ENCODE data around the gene MNT.
"Not testable (repeated sequence)": the region's sequence is repeated elsewhere in the genome, so short reads cannot be mapped to it uniquely, and the experiment has no call there.

MNT gene, protein sequence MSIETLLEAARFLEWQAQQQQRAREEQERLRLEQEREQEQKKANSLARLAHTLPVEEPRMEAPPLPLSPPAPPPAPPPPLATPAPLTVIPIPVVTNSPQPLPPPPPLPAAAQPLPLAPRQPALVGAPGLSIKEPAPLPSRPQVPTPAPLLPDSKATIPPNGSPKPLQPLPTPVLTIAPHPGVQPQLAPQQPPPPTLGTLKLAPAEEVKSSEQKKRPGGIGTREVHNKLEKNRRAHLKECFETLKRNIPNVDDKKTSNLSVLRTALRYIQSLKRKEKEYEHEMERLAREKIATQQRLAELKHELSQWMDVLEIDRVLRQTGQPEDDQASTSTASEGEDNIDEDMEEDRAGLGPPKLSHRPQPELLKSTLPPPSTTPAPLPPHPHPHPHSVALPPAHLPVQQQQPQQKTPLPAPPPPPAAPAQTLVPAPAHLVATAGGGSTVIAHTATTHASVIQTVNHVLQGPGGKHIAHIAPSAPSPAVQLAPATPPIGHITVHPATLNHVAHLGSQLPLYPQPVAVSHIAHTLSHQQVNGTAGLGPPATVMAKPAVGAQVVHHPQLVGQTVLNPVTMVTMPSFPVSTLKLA

DNA sequence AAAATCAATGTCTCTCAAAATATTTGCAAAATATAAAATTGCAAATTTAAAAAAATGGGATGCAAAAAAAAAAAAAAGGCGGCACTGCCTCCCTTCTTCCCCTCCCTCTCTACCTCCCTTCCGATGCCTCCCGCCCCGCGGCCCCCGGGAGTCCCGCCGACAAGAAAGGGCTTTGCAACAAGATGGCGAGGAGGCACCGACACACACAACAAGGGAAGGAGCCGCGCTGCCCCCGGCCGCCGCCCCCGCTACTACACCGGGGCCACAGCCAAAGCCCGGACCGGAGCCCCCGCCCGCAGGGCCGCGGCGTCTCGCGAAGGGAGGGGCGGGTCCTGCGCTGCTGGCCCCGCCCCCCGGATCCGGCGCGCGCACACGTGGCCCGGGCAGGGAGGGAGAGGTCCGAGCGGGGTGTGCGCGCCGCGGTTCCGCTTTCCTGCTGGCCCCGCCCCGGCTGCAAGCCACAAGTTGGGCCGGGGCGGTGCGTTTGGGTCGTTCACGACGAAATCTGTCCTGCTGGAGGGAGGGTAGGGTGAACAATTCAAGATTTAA is at the start of gene MNT:
MNT (minus strand) TSS at position 184 of the 549 bp plus-strand sequence. CDS start 348 bp downstream, outside the sequence.
- peak; percentile 89 for DNase-seq (ENCODE audit: low read depth)

- no peak for DNase-seq (ENCODE audit: low read depth)
Measured at GRCh38 chr17:2450016-2450650, 49.3 kb upstream of the MNT start.

- no peak for DNase-seq (ENCODE audit: low read depth)
Measured at GRCh38 chr17:2449486-2449885, 48.6 kb upstream of the MNT start.

- DNase-seq (ENCODE audit: low read depth): not testable (repeated sequence)
Measured at GRCh38 chr17:2447479-2447878, 46.6 kb upstream of the MNT start.

- no peak for DNase-seq (ENCODE audit: low read depth)
Measured at GRCh38 chr17:2445638-2446037, 44.8 kb upstream of the MNT start.

- DNase-seq (ENCODE audit: low read depth): no peak
Measured at GRCh38 chr17:2444382-2444781, 43.5 kb upstream of the MNT start.

GRCh38 chr17:2442166-2442565 is 41.3 kb upstream of the MNT start:
- no peak for DNase-seq (ENCODE audit: low read depth)

DNA sequence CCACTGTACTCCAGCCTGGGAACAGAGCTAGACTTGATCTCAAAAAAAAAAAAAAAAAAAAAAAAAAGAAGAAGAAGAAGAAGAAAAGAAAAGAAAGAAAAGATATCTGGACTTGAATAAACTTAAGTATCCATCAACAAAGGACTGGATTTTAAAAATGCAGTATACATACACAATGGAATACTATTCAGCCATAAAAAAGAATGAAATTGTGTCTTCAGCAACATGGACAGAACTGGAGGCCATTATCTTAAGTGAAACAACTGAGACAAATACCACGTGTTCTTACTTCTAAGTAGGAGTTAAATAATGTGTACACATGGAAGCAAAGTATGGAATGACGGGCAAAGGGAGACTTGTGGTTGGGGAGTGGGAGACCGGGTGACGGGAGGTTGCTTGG is 40.1 kb upstream of the MNT start:
- DNase-seq (ENCODE audit: low read depth): no peak

DNA sequence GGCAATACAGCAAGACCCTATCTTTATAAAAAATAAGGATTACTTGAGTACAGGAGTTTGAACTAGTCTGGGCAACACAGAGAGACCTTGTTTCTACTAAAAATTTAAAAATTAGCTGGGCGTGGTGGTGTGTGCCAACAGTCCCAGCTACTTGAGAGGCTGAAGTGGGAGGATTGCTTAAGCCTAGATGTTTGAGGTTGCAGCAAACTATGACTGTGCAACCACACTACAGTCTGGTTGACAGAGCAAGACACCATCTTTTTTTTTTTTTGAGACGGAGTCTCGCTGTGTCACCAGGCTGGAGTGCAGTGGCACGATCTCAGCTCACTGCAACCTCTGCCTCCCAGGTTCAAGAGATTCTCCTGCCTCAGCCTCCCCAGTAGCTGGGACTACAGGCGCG is 39.1 kb upstream of the MNT start:
- DNase-seq (ENCODE audit: low read depth): not testable (repeated sequence)

DNA sequence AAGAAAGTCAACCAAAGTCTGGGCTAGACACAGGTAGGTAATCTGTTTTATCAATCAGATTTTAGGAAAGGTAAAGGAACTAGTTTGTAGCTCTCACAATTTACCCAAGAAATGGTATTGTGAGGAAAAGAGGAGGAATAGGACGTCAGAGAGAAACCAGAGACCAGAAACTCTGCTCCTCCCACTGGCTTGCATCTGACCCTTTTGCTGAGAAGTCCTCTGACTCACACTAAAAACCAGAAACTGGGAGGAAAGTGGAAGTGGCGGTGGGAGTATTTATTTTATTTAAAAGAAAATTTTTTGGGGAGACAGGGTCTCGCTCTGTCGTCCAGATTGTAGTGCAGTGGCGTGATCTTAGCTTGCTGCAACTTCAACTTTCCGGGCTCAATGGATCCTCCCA is 38.0 kb upstream of the MNT start:
- DNase-seq (ENCODE audit: low read depth): no peak

DNA sequence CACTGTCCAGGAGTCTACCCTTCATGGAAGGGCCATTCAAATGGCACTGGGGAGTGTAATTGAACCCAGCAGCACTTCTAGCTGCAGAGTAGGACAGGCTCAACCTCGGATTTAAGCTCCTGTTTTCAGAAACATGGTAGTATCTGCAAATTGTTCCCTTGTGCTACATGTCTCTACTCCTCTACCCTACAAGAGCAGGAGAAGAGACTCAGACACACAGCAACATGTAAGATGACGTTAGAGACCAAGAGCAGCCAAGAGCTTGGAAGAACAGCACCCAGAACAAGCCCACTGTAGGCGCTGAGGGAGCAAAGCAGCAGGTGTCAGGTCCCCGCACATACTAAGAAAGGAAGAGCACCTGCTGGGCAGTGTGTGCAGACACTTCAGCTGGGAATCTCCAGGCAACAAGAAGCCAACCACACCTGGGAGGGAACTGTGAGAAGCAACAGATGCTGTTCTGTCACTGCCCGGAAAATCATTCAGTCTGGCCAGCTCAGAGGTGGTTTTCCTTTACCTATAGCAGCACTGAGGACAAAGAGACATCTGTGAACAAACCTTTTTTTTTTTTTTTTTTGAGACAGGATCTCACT is 35.6 kb upstream of the MNT start:
- no peak for DNase-seq (ENCODE audit: low read depth)

DNA sequence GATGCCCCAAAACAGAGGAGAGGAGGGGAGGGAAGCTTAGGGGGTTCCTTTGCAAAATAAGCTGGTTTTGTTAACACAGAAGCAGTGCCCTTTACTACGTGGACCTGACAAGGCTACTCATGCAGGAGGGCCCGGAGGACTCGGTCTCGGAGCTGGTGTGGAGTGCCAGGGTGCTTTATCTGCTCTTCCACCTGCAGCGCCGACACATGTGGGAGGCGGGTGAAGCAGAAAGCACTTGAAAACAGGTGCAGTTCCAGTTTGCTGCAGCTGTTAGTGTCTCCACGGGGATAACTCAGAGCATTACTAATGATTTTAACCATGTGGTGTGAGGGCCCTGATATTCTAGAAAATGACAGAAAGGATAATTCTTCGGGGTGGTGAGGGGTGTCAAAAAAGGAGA is 35.0 kb upstream of the MNT start:
- DNase-seq (ENCODE audit: low read depth): no peak

- no peak for DNase-seq (ENCODE audit: low read depth)
Measured at GRCh38 chr17:2435181-2435741, 34.4 kb upstream of the MNT start.

DNA sequence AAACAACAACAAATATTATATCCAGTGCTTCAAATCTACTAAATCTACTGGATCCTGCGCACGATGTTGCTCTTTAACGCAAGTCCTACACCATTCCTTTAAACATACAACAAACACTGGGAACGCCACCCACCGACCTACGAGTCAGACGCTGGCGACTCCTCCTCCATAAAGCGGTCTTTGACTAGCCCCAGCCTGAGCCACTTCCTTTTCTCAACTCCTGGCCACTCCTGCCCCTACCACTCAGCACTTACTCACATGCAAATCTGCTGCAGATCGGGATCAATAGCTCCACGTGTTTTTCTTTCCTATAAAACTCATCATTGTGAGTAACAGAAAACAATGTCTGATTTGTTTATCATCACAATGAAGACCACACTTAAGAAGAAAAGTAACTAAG is 32.8 kb upstream of the MNT start:
- no peak for DNase-seq (ENCODE audit: low read depth)

- no peak for DNase-seq (ENCODE audit: low read depth)
Measured at GRCh38 chr17:2427910-2428309, 27.1 kb upstream of the MNT start.

GRCh38 chr17:2427215-2427614 is 26.4 kb upstream of the MNT start:
- DNase-seq (ENCODE audit: low read depth): no peak

- DNase-seq (ENCODE audit: low read depth): no peak
Measured at GRCh38 chr17:2423271-2423670, 22.4 kb upstream of the MNT start.

GRCh38 chr17:2421315-2422147 is 20.7 kb upstream of the MNT start:
- no peak for DNase-seq (ENCODE audit: low read depth)

DNA sequence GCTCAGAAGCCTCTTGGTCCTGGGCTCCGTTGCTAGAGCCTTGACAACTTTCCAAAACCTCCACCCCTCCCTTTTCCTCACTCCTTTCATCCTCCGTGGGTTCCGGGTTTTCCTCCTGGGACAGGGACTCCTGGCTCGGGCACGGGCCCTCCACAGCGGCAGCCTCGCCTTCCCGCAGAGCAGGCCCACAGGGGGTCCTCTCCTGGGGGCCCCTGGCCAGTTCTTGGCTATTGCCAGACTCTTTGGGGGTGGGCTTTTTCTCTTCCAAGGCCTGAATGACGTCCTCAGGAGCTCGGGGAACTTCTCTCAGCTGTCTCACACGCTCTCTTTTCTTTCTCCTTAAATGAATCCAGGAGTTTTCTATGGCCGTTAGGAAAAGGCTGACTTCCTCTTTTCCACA is 19.3 kb upstream of the MNT start:
- DNase-seq (ENCODE audit: low read depth): no peak

DNA sequence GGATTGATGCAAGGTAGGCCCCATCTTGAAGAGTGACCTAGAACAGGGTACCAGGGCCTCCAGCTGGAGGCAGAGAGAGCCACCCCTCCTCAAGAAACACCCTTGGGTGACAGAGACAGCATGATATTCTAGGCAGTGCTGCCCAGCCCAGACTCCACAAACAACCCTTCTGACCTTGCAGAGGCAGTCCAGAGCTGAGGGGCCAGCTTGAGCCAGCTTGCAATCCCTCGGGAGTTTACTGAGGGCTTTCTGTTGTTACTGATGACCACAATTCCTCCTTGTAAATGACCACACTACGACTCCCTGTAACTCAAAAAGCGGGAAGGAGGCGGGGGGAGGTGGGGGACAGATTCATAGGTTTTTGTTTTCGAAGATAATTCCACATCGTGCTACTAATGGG is 18.6 kb upstream of the MNT start:
- DNase-seq (ENCODE audit: low read depth): no peak

DNA sequence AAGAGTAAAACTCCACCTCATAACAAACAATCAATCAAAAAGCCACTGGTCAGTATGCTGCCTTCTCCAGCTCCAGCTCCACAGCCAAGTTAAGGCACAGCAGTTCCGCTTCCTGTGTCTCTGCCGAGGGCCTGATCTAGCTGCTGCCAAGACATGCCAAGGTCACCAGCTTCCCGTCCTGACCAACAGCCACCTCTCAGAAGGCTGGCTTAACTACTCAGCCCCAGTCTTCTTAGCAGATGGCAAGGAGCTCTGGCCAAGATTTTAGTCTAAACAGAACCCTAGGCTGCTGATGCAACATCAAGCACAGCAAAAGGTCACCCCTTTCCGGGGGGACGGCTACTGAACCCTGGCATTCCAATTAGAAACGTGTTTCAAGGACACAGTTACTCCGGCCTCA is 17.7 kb upstream of the MNT start:
- no peak for DNase-seq (ENCODE audit: low read depth)
